HEK293 (cell line): ENCODE data around the gene OPALIN.

Experiments
- CTCF ChIA-PET: fragments of 350-600 bp; formaldehyde crosslinking; extraction: SDS; loops from one replicate; lab custom pipeline; 2021; ENCODE audit warnings: antibody characterized with exemption; lab: Yijun Ruan, JAX
- POLR2A ChIA-PET: fragments of 300-600 bp; formaldehyde crosslinking; extraction: SDS; loops from one replicate; lab custom pipeline; 2020; ENCODE audit warnings: antibody characterized with exemption, inconsistent platforms; lab: Yijun Ruan, JAX
- H3K27ac ChIP-seq: fragments of 200-500 bp; sonication (Bioruptor generic); 2 replicates; pipeline ENCODE4 v1.5.1; 2014; ENCODE audit warnings: low read depth, low read length, control low read depth, inconsistent platforms; ENCODE audit errors: extremely low read depth
- H3K36me3 ChIP-seq, 2 experiments: fragments of 200-500 bp in 1 of 2; sonication (Bioruptor generic) in 1 of 2; 1 replicate in 1 of 2; 2 replicates in 1 of 2; pipeline ENCODE4 v1.5.1; 2014 to 2017; ENCODE audit warnings: inconsistent platforms in 2 of 2, low read length in 2 of 2; ENCODE audit not compliant: control insufficient read depth in 2 of 2, insufficient read depth in 1 of 2
- H3K4me1 ChIP-seq: fragments of 200-500 bp; sonication (Bioruptor generic); 2 replicates; pipeline ENCODE4 v1.5.1; 2014; ENCODE audit warnings: mild to moderate bottlenecking, low read length, inconsistent platforms; ENCODE audit not compliant: control insufficient read depth, insufficient read depth
- H3K4me3 ChIP-seq: 2 replicates; pipeline ENCODE4 v1.5.1; 2011; ENCODE audit warnings: low read depth, mild to moderate bottlenecking, control low read depth, low read length, moderate library complexity
- H3K9me3 ChIP-seq: fragments of 200-500 bp; sonication (Bioruptor generic); 2 replicates; pipeline ENCODE4 v1.5.1; 2014; ENCODE audit warnings: low read depth, low read length, inconsistent platforms; ENCODE audit not compliant: control insufficient read depth, insufficient read depth
- EGR2 ChIP-seq: fragments of 450-650 bp; formaldehyde crosslinking; IDR thresholded peaks from 2 replicates; pipeline ENCODE4 v1.5.1; 2016; ENCODE audit warnings: low read depth, missing biosample characterization, missing genetic modification characterization
- HOXA7 ChIP-seq: sonication (generic); formaldehyde crosslinking; IDR thresholded peaks from 2 replicates; pipeline ENCODE4 v1.8.1; 2022; ENCODE audit warnings: missing genetic modification reagents, borderline replicate concordance
- SCRT1 ChIP-seq: fragments of 450-650 bp; formaldehyde crosslinking; IDR thresholded peaks from 2 replicates; pipeline ENCODE4 v1.5.1; 2016; ENCODE audit warnings: missing biosample characterization, missing genetic modification characterization, borderline replicate concordance
- ZBTB7A ChIP-seq: fragments of 450-650 bp; formaldehyde crosslinking; IDR thresholded peaks from 2 replicates; pipeline ENCODE4 v1.5.1; 2016; ENCODE audit warnings: low read depth, missing biosample characterization, missing genetic modification characterization
- ZNF10 ChIP-seq: fragments of 450-650 bp; formaldehyde crosslinking; IDR thresholded peaks from 2 replicates; pipeline ENCODE4 v1.5.1; 2017; ENCODE audit warnings: missing biosample characterization, missing genetic modification characterization
- ZNF174 ChIP-seq: fragments of 450-650 bp; formaldehyde crosslinking; IDR thresholded peaks from 2 replicates; pipeline ENCODE4 v1.5.0; 2017; ENCODE audit warnings: missing biosample characterization, mild to moderate bottlenecking, missing genetic modification characterization
- ZNF248 ChIP-seq: fragments of 450-650 bp; formaldehyde crosslinking; IDR thresholded peaks from 2 replicates; pipeline ENCODE4 v1.5.1; 2017; ENCODE audit warnings: missing biosample characterization, missing genetic modification characterization
- ZNF335 ChIP-seq: fragments of 450-650 bp; formaldehyde crosslinking; conservative IDR thresholded peaks from 2 replicates; pipeline ENCODE4 v1.5.1; 2016; ENCODE audit warnings: missing biosample characterization, missing genetic modification characterization
- ZNF341 ChIP-seq: fragments of 450-650 bp; formaldehyde crosslinking; IDR thresholded peaks from 2 replicates; pipeline ENCODE4; 2016; ENCODE audit warnings: low read depth, missing biosample characterization, missing genetic modification characterization
- ZNF350 ChIP-seq: fragments of 450-650 bp; formaldehyde crosslinking; IDR thresholded peaks from 2 replicates; pipeline ENCODE4 v1.5.0; 2017; ENCODE audit warnings: missing biosample characterization, mild to moderate bottlenecking, missing genetic modification characterization
- ZNF404 ChIP-seq: fragments of 450-650 bp; formaldehyde crosslinking; IDR thresholded peaks from 2 replicates; pipeline ENCODE4 v1.5.1; 2017; ENCODE audit warnings: missing biosample characterization, missing genetic modification characterization
- ZNF416 ChIP-seq: fragments of 450-650 bp; formaldehyde crosslinking; IDR thresholded peaks from 2 replicates; pipeline ENCODE4 v1.5.1; 2016; ENCODE audit warnings: missing biosample characterization, missing genetic modification characterization
- ZNF426 ChIP-seq: fragments of 450-650 bp; formaldehyde crosslinking; IDR thresholded peaks from 2 replicates; pipeline ENCODE4 v1.5.1; 2017; ENCODE audit warnings: missing biosample characterization, missing genetic modification characterization, mild to moderate bottlenecking, inconsistent platforms, moderate library complexity
- ZNF544 ChIP-seq: fragments of 450-650 bp; formaldehyde crosslinking; IDR thresholded peaks from 2 replicates; pipeline ENCODE4 v1.5.0; 2017; ENCODE audit warnings: missing biosample characterization, missing genetic modification characterization
- ZNF560 ChIP-seq: fragments of 450-650 bp; formaldehyde crosslinking; IDR thresholded peaks from 2 replicates; pipeline ENCODE4 v1.5.1; 2017; ENCODE audit warnings: missing biosample characterization, missing genetic modification characterization, borderline replicate concordance
- ZNF561 ChIP-seq: fragments of 450-650 bp; IDR thresholded peaks from 2 replicates; pipeline ENCODE4 v1.5.1; 2018; ENCODE audit warnings: missing biosample characterization, missing genetic modification characterization, borderline replicate concordance
- ZNF610 ChIP-seq: fragments of 450-650 bp; formaldehyde crosslinking; IDR thresholded peaks from 2 replicates; pipeline ENCODE4 v1.5.1; 2016; ENCODE audit warnings: missing biosample characterization, missing genetic modification characterization, borderline replicate concordance
- ZNF621 ChIP-seq: fragments of 450-650 bp; formaldehyde crosslinking; IDR thresholded peaks from 2 replicates; pipeline ENCODE4 v1.5.1; 2017; ENCODE audit warnings: missing biosample characterization, missing genetic modification characterization
- ZNF701 ChIP-seq: fragments of 450-650 bp; formaldehyde crosslinking; IDR thresholded peaks from 2 replicates; pipeline ENCODE4 v1.5.1; 2016; ENCODE audit warnings: missing biosample characterization, missing genetic modification characterization
- ZSCAN23 ChIP-seq: fragments of 450-650 bp; formaldehyde crosslinking; IDR thresholded peaks from 2 replicates; pipeline ENCODE4 v1.5.1; 2016; ENCODE audit warnings: missing biosample characterization, missing genetic modification characterization
- TF ChIP-seq, protein P1 (sequence below): fragments of 450-650 bp; formaldehyde crosslinking; IDR thresholded peaks from 2 replicates; pipeline ENCODE4 v1.5.0; 2017; ENCODE audit warnings: missing biosample characterization, missing genetic modification characterization, borderline replicate concordance
- TF ChIP-seq, protein P2 (sequence below): fragments of 450-650 bp; formaldehyde crosslinking; IDR thresholded peaks from 2 replicates; pipeline ENCODE4 v1.5.1; 2017; ENCODE audit warnings: missing biosample characterization, missing genetic modification characterization
- TF ChIP-seq, protein P3 (sequence below): fragments of 450-650 bp; formaldehyde crosslinking; IDR thresholded peaks from 2 replicates; pipeline ENCODE4 v1.5.1; 2017; ENCODE audit warnings: missing biosample characterization, missing genetic modification characterization
- TF ChIP-seq, protein P4 (sequence below): fragments of 450-650 bp; formaldehyde crosslinking; IDR thresholded peaks from 2 replicates; pipeline ENCODE4 v1.5.1; 2016; ENCODE audit warnings: missing biosample characterization, missing genetic modification characterization, low read depth

Gene OPALIN

DNA sequence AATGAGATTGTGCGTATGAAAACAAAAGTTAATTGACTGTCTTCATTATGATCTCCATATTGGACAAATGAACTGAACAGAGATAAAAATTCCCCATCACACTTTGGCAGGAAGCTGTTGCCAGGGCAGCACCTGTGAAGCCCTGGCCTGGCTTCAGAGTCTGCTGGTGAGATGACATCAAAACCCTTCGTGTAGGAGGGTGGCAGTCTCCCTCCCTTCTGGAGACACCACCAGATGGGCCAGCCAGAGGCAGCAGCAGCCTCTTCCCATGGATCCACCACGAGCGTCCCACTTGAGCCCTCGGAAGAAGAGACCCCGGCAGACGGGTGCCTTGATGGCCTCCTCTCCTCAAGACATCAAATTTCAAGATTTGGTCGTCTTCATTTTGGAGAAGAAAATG is 54.6 kb downstream of the OPALIN start, which contains the start of gene DNTT (continued):
- no peak for TF ChIP-seq ZNF701 (tag by site-specific recombination)

DNA sequence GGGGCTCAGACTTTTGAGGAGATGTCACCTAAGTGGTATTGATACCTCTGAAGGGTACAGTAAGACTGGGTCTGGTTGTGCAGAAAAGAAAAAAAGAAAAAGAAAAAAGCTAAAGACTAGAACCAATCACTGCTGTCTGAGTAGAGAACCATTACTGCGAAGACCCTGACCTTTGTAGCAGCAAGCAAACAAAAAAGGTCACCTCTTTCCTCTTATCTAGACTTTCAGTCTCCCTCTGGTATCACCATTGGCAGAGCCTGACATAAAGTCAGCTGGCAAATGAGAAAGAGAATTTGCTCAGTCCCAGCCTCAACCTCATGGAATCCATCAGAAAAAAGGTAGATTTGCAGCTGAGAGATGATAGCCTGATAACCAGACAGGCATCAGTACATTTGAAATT is 57.2 kb downstream of the OPALIN start:
- H3K4me1 ChIP-seq: no peaks in the 10 kb centered on the region
- TF ChIP-seq ZNF621 (tag by site-specific recombination): no peak
- TF ChIP-seq ZNF416: no peak
- TF ChIP-seq, protein P1, sequence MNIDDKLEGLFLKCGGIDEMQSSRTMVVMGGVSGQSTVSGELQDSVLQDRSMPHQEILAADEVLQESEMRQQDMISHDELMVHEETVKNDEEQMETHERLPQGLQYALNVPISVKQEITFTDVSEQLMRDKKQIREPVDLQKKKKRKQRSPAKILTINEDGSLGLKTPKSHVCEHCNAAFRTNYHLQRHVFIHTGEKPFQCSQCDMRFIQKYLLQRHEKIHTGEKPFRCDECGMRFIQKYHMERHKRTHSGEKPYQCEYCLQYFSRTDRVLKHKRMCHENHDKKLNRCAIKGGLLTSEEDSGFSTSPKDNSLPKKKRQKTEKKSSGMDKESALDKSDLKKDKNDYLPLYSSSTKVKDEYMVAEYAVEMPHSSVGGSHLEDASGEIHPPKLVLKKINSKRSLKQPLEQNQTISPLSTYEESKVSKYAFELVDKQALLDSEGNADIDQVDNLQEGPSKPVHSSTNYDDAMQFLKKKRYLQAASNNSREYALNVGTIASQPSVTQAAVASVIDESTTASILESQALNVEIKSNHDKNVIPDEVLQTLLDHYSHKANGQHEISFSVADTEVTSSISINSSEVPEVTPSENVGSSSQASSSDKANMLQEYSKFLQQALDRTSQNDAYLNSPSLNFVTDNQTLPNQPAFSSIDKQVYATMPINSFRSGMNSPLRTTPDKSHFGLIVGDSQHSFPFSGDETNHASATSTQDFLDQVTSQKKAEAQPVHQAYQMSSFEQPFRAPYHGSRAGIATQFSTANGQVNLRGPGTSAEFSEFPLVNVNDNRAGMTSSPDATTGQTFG: no peak
- no peak for TF ChIP-seq ZNF561 (tag by site-specific recombination)
- no peak for TF ChIP-seq ZNF350 (tag by site-specific recombination)
- H3K27ac ChIP-seq: no peak overlapping the region
- H3K4me3 ChIP-seq: no peak overlapping the region
- ChIA-PET CTCF (interaction anchor here (0.5 to 2.5 kb wide), 8 partner anchors 8 to 285 kb away, joined by 3 to 15 read pairs (median 4); no protein-coding TSS in a partner anchor), POLR2A (no interaction called here)
- H3K36me3 ChIP-seq: no peaks in the 10 kb centered on the region
- H3K9me3 ChIP-seq: no peaks in the 10 kb centered on the region

DNA sequence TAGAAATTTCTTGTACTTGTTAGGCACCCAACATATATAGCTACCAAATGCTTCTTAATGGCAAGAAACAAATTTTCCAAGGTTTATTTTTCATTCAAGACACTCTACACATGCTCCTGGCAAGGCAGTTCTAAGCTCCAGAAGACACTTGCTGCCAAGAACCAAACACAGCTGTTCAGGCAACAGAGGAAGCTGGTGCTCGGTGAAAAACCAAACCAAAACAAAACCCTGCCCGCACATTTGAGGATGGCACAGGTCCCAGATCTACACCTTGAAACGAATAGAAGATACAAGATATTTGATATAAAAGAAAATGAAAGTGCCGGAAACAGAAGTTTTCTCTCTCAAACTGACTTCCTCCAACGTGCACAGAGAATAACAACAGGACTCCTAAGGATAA is 59.4 kb downstream of the OPALIN start:
- TF ChIP-seq, protein P2, sequence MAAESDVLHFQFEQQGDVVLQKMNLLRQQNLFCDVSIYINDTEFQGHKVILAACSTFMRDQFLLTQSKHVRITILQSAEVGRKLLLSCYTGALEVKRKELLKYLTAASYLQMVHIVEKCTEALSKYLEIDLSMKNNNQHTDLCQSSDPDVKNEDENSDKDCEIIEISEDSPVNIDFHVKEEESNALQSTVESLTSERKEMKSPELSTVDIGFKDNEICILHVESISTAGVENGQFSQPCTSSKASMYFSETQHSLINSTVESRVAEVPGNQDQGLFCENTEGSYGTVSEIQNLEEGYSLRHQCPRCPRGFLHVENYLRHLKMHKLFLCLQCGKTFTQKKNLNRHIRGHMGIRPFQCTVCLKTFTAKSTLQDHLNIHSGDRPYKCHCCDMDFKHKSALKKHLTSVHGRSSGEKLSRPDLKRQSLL (tag by site-specific recombination): no peak
- TF ChIP-seq ZNF341 (tag by site-specific recombination) (no peak), ZNF248 (tag by site-specific recombination) (no peak), HOXA7 (CRISPR knock-in tag) (no peak), ZNF610 (tag by site-specific recombination) (no peak), ZNF335 (tag by site-specific recombination) (no peak), SCRT1 (tag by site-specific recombination) (no peak), ZNF544 (tag by site-specific recombination) (no peak), ZNF404 (tag by site-specific recombination) (no peak), ZNF426 (tag by site-specific recombination) (no peak), ZNF560 (tag by site-specific recombination) (no peak), ZNF174 (tag by site-specific recombination) (no peak), ZSCAN23 (tag by site-specific recombination) (no peak), ZBTB7A (tag by site-specific recombination) (no peak), EGR2 (tag by site-specific recombination) (no peak), ZNF10 (tag by site-specific recombination) (no peak)
- TF ChIP-seq, protein P3, sequence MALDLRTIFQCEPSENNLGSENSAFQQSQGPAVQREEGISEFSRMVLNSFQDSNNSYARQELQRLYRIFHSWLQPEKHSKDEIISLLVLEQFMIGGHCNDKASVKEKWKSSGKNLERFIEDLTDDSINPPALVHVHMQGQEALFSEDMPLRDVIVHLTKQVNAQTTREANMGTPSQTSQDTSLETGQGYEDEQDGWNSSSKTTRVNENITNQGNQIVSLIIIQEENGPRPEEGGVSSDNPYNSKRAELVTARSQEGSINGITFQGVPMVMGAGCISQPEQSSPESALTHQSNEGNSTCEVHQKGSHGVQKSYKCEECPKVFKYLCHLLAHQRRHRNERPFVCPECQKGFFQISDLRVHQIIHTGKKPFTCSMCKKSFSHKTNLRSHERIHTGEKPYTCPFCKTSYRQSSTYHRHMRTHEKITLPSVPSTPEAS (tag by site-specific recombination): no peak
- TF ChIP-seq, protein P4, sequence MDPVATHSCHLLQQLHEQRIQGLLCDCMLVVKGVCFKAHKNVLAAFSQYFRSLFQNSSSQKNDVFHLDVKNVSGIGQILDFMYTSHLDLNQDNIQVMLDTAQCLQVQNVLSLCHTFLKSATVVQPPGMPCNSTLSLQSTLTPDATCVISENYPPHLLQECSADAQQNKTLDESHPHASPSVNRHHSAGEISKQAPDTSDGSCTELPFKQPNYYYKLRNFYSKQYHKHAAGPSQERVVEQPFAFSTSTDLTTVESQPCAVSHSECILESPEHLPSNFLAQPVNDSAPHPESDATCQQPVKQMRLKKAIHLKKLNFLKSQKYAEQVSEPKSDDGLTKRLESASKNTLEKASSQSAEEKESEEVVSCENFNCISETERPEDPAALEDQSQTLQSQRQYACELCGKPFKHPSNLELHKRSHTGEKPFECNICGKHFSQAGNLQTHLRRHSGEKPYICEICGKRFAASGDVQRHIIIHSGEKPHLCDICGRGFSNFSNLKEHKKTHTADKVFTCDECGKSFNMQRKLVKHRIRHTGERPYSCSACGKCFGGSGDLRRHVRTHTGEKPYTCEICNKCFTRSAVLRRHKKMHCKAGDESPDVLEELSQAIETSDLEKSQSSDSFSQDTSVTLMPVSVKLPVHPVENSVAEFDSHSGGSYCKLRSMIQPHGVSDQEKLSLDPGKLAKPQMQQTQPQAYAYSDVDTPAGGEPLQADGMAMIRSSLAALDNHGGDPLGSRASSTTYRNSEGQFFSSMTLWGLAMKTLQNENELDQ (tag by site-specific recombination): no peak
- Histone ChIP-seq H3K4me1 (no peaks in the 10 kb centered on the region), H3K9me3 (no peaks in the 10 kb centered on the region), H3K27ac (no peak overlapping the region), H3K4me3 (no peak overlapping the region), H3K36me3 (no peaks in the 10 kb centered on the region)
- ChIA-PET CTCF (interaction anchor here (1.0 to 1.2 kb wide), 3 partner anchors 8 to 78 kb away, joined by 3 to 6 read pairs (median 3); no protein-coding TSS in a partner anchor), POLR2A (no interaction called here)
